Erythroblast (primary cell): ENCODE data around the gene UNG.

Experiments used
- GATA1 ChIP-seq: IDR thresholded peaks from 2 replicates; pipeline ENCODE4 v1.6.1; 2011; ENCODE audit warnings: low read depth, mild to moderate bottlenecking, control low read depth, low read length, moderate library complexity
- POLR2A ChIP-seq: IDR thresholded peaks from 2 replicates; pipeline ENCODE4 v1.6.1; 2011; ENCODE audit warnings: mild to moderate bottlenecking, low read length

- TF ChIP-seq POLR2A (no peak), GATA1 (no peak)
Observed at GRCh38 chr12:109153821-109154441, 56.5 kb downstream of the UNG start.
